Natural killer cell treated with Interleukin-12 subunit alpha and Interleukin-12 subunit beta and Interleukin-15 and Interleukin-18, amount 100 ng/mL, for 72 hours (primary cell): ENCODE data around the gene FEM1B. TPM values are rescaled to one million over a fixed set of nuclear protein-coding genes. Genes with fewer than 3 reads are reported as not detected.
A peak's percentile ranks its signal among the peaks of the same experiment; 100 is the strongest.

Experiments
- ATAC-seq, 2 donors: fragments of 150-1000 bp; cut with Tn5 transposase in 1 of 2; sonication (Bioruptor Pico), chemical (Tn5 transposase) in 1 of 2; 2 replicates each; pipeline ENCODE4 v1.10.0; 2021
- DNase-seq: peaks from one replicate; pipeline ENCODE4 v3.0.0; 2022; ENCODE audit warnings: low spot score
- H3K27ac Mint-ChIP-seq, 2 donors: 1 replicate in 1 of 2; 2 replicates in 1 of 2; pipeline ENCODE4 v1.8.0; 2022; ENCODE audit warnings: mixed read lengths in 2 of 2, mild to moderate bottlenecking in 1 of 2, moderate library complexity in 1 of 2
- H3K27me3 Mint-ChIP-seq, 2 donors: 1 replicate in 1 of 2; 2 replicates in 1 of 2; pipeline ENCODE4 v1.8.0; 2022; ENCODE audit warnings: mixed read lengths in 2 of 2
- H3K36me3 Mint-ChIP-seq: one replicate; pipeline ENCODE4 v1.8.0; 2022; ENCODE audit warnings: mixed read lengths
- H3K4me1 Mint-ChIP-seq, 2 donors: 1 replicate in 1 of 2; 2 replicates in 1 of 2; pipeline ENCODE4 v1.8.0; 2022; ENCODE audit warnings: low read depth in 2 of 2, mixed read lengths in 2 of 2, mild to moderate bottlenecking in 1 of 2
- H3K4me3 Mint-ChIP-seq: one replicate; pipeline ENCODE4 v1.8.0; 2022; ENCODE audit warnings: mixed read lengths
- H3K9me3 Mint-ChIP-seq: 2 replicates; pipeline ENCODE4 v1.8.0; 2022; ENCODE audit warnings: mixed read lengths
- total RNA-seq, 2 donors: library from RNA; stranded (reverse); gene quantifications; one replicate each; pipeline ENCODE4 v1.2.3, GENCODE V29; 2022

Gene FEM1B
- total RNA-seq, 2 donors from 2014 or later: 47.9 to 49.7 TPM

DNA sequence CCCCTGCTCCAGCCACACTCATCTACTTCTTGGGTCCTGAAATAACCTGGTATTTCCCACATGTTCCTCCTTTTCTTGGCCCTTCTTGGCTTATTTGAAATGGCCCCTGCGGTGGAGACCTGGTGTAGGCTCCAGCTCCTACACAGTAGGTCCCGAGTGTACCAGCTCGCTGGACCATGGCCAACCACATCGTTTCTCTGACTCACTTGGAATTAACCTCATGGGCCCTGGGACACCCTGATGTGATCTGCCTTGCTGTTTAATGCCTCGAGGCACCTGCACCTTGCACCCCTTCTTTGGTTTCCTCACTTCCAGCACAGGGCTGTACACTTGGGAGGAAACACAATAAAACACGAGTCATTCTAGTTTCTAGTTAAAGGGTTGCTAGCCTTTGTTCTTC lies 60.3 kb downstream of the FEM1B start:
- Mint-ChIP-seq H3K9me3 (no peaks in the 10 kb centered on the region), H3K36me3 (no peaks in the 10 kb centered on the region), H3K4me3 (no peak overlapping the region), H3K27me3 (peaks cover 10 to 20% of the 10 kb centered on the region in 2 donors), H3K4me1 (no peaks in the 10 kb centered on the region), H3K27ac (no peak overlapping the region)
- DNase-seq (no peak), ATAC-seq (no peak)

DNA sequence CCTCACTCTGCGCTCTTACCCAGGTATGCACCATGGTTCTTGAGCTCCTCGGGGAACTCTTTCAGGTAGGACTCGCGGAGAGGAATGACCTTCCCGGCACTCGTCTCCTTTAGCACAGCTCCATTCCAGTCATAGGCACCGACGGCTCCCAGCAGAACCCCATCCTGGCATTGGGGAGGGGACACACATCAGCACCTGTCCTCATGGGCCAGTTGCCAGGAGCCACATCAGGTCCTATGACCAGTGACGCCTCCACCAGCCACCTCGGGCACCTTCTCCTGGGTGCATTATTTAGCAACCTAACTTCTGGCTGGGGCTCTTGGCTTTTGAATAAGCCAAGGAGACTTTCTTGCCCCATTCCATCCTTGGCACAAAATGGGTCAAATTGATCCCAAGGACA lies 61.9 kb downstream of the FEM1B start:
- H3K36me3 Mint-ChIP-seq: no peaks in the 10 kb centered on the region
- H3K4me3 Mint-ChIP-seq: no peak overlapping the region
- no peaks in the 10 kb centered on the region for H3K4me1 Mint-ChIP-seq
- ATAC-seq (no peak), DNase-seq (no peak)
- peaks cover under 1 to 11% of the 10 kb centered on the region in 2 donors for H3K27me3 Mint-ChIP-seq
- no peaks in the 10 kb centered on the region for H3K9me3 Mint-ChIP-seq
- H3K27ac Mint-ChIP-seq: no peak overlapping the region

DNA sequence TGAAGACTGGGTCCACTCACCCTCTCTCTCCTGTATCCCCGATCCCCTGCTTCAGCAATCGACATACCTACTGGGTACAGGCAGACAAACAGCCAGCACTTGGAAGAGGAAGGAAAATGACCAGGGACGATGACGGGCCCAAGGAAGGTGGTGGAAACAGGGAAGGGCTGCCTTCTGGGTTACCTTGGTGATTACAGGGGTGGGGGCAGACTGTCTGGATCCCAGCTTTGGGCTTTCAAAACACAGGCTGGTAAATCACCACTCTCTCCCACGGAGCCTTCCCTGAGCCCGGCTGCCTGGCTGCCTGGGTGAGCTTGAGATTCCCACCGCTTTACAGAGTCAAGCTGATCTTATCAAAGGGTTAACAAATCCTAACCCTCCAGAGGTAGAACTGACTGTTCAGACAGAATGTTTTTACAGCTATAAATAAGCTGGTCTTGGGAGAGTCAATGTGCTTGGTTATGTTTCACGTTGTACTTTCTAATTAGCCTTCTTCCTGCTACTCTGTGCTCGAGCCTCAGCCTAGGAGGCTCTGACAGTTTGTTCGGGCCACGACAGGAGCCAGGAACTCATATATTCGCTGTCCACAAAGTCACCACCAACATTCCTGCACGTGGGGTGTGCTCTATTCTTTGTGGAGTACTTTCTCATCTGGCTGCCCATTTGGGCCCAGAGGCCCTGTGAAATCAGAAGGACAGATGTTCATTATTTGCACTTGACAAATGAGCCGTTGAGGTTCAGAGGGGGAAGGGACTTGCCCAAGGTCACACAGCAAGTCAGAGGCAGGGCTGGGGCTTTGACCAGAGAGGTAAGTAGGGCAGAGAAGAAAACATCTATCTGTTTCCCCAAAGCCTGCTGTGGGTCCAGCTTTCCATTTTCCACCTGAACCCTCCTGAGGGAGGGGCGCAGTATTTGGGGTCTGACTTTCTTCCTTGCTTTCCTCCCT lies 63.5 kb downstream of the FEM1B start:
- H3K4me1 Mint-ChIP-seq: no peaks in the 10 kb centered on the region
- no peak overlapping the region for H3K27ac Mint-ChIP-seq
- H3K9me3 Mint-ChIP-seq: no peaks in the 10 kb centered on the region
- no peak for DNase-seq
- H3K4me3 Mint-ChIP-seq: no peak overlapping the region
- H3K27me3 Mint-ChIP-seq: peaks cover 5 to 11% of the 10 kb centered on the region in 2 donors
- H3K36me3 Mint-ChIP-seq: no peaks in the 10 kb centered on the region
- no peak for ATAC-seq

DNA sequence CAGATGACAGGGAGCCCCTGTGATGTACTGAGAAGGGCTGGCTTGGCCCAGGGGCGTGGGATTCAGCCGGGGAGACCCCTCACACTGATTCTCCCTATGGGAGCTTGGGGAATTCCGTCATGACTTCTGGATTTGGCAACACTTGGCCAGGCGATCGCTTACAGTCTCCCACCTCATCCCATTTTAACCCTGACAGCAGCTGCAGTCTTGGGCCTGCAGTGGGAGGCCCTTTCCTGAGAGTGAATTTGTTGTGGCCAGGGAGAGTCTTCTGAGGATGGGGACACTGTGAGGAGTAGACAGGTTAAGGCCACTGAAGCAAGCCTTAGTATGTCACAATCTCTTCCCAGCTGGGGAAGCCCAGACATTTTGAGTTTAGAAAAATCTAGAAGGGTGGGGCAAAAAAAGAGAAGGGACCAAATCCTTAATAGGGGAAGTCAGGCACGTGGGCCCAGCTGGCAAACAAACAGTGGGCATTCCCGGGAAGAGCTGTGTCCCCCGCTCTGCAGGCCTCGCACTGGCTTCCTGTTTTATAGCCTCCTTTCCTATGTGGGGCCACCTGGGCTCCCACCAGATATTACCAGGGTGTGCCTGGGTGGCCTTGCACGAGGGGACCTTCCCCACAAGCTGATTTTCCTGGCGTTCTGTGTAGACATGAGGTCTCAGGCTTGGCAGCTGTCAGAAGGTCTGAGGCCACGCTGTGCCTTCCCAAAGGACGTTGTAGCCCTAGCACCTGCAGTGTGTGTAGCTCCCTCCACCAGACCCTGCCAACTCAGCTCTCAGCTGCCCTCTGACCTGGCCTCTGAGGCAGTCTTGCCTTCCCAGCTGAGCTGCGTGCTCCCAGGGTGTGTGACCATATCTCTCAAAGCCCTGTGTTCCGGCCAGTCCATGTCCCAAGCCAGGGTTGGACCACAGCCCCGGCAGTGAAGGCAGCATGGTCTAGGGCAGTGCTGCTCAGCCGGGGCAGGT lies 64.5 kb downstream of the FEM1B start:
- Mint-ChIP-seq H3K4me1 (no peaks in the 10 kb centered on the region), H3K9me3 (no peaks in the 10 kb centered on the region), H3K27me3 (peaks cover 5 to 11% of the 10 kb centered on the region in 2 donors), H3K4me3 (no peak overlapping the region), H3K36me3 (no peaks in the 10 kb centered on the region), H3K27ac (no peak overlapping the region)
- DNase-seq (no peak), ATAC-seq (peak in 1 of 2 donors; percentile 2)

DNA sequence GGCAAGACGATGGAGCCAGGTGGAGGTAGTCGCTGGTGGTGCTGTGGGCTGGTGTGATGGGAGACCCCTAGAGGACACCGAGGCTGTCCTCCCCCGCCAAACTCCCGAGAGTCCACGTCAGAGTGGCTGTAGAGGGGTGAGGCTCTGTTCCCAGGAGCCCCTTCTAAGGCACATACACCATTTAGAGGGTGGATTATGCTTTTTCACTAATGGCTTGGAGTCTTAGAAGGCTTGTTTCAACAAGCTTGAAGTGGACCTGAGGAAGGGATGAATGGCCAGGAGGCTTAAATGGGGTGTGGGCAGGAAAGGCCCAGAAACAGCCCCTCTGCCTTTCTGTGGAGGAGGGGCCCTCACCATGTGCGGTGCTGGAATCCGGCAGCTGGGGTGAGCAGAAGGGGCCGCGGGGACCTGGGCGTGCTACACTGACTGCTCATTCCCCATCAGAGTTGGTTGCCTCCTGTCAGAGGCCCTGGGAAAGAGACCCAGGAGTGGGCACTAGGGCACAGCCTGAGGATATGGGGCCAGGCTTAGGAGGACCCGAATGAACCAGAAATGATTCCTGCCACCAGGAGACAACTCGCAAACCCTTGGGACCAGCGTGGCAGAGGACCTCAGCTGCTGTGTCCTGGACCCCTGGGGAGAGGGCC lies 66.2 kb downstream of the FEM1B start:
- no peak for ATAC-seq
- Mint-ChIP-seq H3K9me3 (no peaks in the 10 kb centered on the region), H3K36me3 (no peaks in the 10 kb centered on the region), H3K4me3 (no peak overlapping the region), H3K27ac (no peak overlapping the region), H3K4me1 (no peaks in the 10 kb centered on the region), H3K27me3 (peaks cover 0 to 8% of the 10 kb centered on the region in 2 donors)
- no peak for DNase-seq

DNA sequence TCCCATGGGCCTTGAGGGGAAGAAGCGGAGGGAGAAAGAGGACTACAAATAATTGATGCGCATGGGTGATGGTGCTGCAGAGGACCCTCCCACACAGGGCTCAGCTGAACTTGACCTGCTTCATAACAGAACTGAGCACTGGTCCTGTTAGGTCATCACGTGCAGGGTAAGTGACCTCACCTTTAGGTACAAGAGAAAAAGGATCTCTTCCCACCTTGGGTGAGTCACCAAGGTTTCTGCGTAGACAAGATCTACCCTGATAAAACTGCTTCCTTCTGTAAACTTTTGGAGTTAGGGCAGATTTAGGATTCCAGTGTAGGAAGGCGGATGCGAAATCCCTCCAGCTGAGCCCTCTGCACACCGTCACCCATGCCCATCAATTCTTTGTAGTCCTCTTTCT lies 67.1 kb downstream of the FEM1B start:
- H3K27ac Mint-ChIP-seq: no peak overlapping the region
- H3K4me1 Mint-ChIP-seq: no peaks in the 10 kb centered on the region
- H3K36me3 Mint-ChIP-seq: no peaks in the 10 kb centered on the region

More for the DNA sequence above, 67.1 kb downstream of the FEM1B start:
- DNase-seq (no peak), ATAC-seq (no peak)
- Mint-ChIP-seq H3K9me3 (no peaks in the 10 kb centered on the region), H3K27me3 (peaks cover 0 to 8% of the 10 kb centered on the region in 2 donors), H3K4me3 (no peak overlapping the region)

Other genes with a start within 250 kb of the FEM1B start
- gene PIAS1, start 223.4 kb upstream of the FEM1B start, total RNA-seq: 10 to 100 TPM; 35.0 to 50.4 TPM
- 10 to 100 TPM in 1 of 2 donors, 1 to 10 TPM in 1; 5.1 to 18.7 TPM for gene CALML4, start 72.4 kb upstream of the FEM1B start, total RNA-seq
- gene CLN6, start 48.0 kb upstream of the FEM1B start, total RNA-seq: 100 to 1,000 TPM in 1 of 2 donors, 10 to 100 TPM in 1; 41.5 to 129 TPM
- under 1 TPM; 0.17 to 0.98 TPM for gene ITGA11, start 154.4 kb downstream of the FEM1B start, total RNA-seq